Measurements from ENCODE around the gene IQSEC2.

GRCh38 chrX:53272808-53273337, 8.5 kb downstream of the IQSEC2 start:
- TF ChIP-seq CTCF (IDR thresholded peaks at IDR 0.05) (no peak), POLR2A (IDR thresholded peaks at IDR 0.05) (no peak)
